ENCODE data around the gene ETF1. TPM values are rescaled to one million over a fixed set of nuclear protein-coding genes. Genes with fewer than 3 reads are reported as not detected.

ETF1 gene
- total RNA-seq, 1 experiment from 2014 or later, result 188 TPM

DNA sequence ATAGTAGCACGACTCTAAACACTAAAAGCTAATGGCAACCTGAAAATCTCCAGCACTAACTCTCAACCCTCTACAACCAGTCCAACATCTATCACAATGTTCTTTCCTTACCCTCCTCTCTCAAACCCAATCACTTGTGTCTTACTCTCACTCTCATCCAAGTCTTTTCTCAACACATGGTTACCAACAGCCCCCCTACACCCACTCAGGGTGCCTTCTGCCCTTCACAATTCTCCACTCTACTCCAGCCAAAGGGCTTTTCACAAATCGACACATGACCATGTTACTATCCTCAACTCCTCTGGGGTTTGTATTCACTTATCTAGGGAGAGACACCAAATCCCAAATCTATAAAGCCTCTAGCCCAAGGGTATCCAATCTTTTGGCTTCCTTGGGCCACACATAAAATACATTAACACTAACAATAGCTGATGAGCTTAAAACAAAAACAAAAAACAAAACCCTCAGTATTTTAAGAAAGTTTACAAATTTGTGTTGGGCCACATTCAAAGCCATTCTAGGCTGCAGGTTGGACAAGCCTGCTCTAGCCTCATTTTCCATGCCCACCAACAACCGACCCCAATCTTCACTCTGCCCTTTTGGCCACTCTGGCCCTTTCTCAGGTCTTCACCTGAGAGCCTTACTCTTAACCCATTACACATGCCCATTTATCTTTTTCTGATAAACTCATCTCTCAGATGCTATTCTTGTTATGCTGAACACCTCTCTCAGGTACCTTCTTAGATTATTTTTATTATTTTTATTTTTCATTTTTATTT lies 20.5 kb upstream of the ETF1 start:
- no peak for DNase-seq (ENCODE audit: low read depth)

- DNase-seq (ENCODE audit: low read depth), result no peak
These were observed 17.9 kb upstream of the ETF1 start for GRCh38 chr5:138560971-138561370.

GRCh38 chr5:138559937-138560336 lies 16.9 kb upstream of the ETF1 start:
- DNase-seq (ENCODE audit: low read depth), result no peak

DNA sequence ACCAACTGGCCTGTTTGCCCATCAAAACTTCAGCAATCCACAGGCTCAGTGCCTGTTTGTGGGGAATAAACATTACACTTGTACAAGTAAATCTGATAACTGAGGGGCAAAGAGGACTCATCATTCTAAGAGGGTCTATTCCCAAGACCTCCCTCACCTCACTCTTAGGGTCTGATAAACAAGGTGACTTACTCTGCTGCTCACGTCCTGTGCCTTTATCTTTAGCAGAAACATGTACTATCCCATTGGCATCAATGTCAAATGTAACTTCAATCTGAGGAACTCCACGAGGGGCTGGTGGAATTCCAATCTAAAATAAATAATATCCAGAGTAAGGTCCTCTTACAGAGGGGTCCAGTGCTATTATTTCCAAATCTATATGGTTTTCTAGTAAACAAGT lies 14.6 kb upstream of the ETF1 start:
- DNase-seq (ENCODE audit: low read depth), result no peak

DNA sequence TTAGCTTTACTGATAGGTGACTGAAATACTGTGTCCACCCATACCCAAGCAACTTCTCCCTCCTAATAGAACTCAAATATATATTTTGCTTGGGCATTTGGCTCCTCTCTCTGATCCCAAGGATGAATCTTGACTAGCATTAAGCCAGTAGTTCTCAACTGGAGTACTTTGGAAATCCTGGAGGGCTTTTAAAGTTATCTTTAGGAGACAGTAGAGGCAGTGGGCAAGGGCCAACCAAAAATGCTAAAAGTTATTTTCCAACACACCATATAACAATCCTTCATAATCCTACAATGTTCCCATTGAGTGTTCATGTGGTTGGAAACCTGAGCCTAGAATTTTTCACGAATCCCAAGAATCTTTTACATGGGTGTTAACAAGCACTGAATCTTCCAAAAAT lies 11.1 kb upstream of the ETF1 start:
- no peak for DNase-seq (ENCODE audit: low read depth)

- DNase-seq (ENCODE audit: low read depth), result no peak
These were observed 10.5 kb upstream of the ETF1 start for GRCh38 chr5:138553437-138554095.

- no peak for DNase-seq (ENCODE audit: low read depth)
These were observed 9.6 kb upstream of the ETF1 start for GRCh38 chr5:138552657-138553056.

DNA sequence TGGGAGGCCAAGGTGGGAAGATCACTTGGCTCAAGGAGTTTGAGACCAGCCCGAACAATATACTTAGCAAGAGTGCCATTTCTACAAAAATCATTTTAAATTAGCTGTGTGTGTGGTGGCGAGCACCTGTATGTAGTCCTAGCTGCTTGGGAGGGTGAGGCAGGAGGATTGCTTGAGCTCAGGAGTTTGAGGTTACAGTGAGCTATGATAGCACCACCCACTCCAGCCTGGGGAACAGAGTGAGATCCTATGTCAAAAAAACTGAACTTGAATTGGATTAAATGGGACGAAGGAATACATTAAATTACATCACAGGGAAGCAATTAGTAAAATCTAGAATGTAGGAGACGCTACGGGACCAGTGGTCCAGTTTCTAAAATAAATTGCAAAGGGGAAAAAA lies 6.4 kb upstream of the ETF1 start:
- DNase-seq (ENCODE audit: low read depth), result no peak

- no peak for DNase-seq (ENCODE audit: low read depth)
These were observed 3.0 kb upstream of the ETF1 start for GRCh38 chr5:138545919-138546562.

- peak; percentile 36 for DNase-seq (ENCODE audit: low read depth)
These were observed 1.4 kb upstream of the ETF1 start for GRCh38 chr5:138544181-138545134.

- DNase-seq (ENCODE audit: low read depth), result no peak
These were observed 681 bp upstream of the ETF1 start for GRCh38 chr5:138543730-138544104.

- DNase-seq (ENCODE audit: low read depth), result no peak
These were observed 668 bp downstream of the ETF1 start for GRCh38 chr5:138542180-138542955.

- DNase-seq (ENCODE audit: low read depth), result no peak
These were observed 1.4 kb downstream of the ETF1 start for GRCh38 chr5:138541511-138542179.

GRCh38 chr5:138539791-138540190 lies 3.2 kb downstream of the ETF1 start:
- no peak for DNase-seq (ENCODE audit: low read depth)

DNA sequence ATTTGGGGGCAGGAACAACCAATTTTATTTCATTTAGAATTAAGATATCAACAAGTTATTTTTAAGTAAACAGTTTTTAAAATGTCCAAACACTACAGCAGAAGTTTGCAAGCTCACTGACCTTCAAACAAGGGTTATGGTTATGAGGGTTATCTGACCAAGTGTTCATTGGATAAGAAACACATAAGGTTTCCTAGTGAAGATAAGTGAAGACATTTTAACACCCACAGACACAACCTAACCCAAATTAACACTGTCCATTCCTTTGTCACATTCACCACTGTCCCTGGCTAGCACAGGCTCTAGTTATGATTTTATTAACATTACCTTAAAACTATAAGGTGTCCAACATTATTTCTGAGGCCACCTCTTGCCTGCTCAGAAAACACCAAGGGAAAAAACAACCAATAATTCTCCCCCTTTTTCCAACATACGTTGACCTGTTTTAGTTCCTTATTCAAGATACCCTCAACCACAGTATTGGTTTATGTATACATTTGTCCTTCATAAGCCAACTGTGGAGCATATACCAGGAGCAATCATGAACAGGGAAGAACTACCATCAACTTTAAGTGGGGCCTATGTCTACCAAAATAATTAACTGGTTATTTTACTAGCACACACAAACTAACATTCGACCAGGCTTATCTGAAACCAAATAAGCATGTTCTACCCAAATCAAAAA lies 4.0 kb downstream of the ETF1 start:
- DNase-seq (ENCODE audit: low read depth), result no peak

DNA sequence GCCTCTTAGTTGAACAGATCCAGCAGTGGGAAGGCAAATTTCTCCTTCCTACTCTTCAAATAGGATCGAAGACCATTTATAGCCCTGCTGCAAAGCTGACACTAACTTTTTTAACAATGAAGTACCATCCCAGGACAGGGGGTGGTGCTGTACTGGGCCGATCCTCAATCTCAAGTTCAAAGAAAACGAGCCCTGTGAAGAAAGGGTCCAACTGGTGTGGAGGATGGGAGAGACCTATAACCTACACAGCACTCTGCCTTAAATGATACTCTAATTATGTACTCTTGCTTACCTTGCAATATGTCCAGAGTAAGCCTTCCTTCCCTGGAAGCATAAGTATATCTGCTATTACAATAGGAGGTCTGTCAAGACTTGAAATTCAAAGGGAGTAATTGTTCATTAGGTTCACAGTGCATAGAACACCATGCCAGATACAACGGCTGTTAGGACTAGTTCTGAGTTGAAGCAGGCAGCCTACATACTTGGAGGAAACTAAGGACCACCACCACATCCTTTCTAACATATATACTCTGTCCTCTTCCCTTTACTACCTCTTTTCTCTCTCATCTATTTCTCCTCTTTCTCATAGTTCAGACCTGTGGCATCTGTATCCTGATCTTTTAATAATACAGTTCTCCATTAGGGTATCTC lies 6.2 kb downstream of the ETF1 start:
- DNase-seq (ENCODE audit: low read depth), result no peak

GRCh38 chr5:138536215-138536614 lies 6.8 kb downstream of the ETF1 start:
- no peak for DNase-seq (ENCODE audit: low read depth)

GRCh38 chr5:138533973-138534941 lies 8.8 kb downstream of the ETF1 start:
- DNase-seq (ENCODE audit: low read depth), result no peak
